Smooth muscle cell (in vitro differentiated cells): ENCODE data around the gene NFIX. TPM values are rescaled to one million over a fixed set of nuclear protein-coding genes. Genes with fewer than 3 reads are reported as not detected.

Experiments used
- DNase-seq: peaks from one replicate; lab custom pipeline; 2025; ENCODE audit not compliant: unreplicated experiment; lab: John Stamatoyannopoulos, UW
- H2AFZ ChIP-seq: fragments of 200-600 bp; sonication (generic); 2 replicates; pipeline ENCODE4 v1.6.0; 2016; ENCODE audit warnings: antibody characterized with exemption, low read depth, mild to moderate bottlenecking
- H3F3A ChIP-seq: fragments of 200-600 bp; sonication (generic); 2 replicates; pipeline ENCODE4 v1.6.0; 2017; ENCODE audit warnings: antibody characterized with exemption, low read depth
- H3K27ac ChIP-seq: fragments of 200-600 bp; sonication (generic); 2 replicates; pipeline ENCODE4 v1.5.1; 2016; ENCODE audit warnings: low read depth, mild to moderate bottlenecking
- H3K27me3 ChIP-seq: fragments of 200-600 bp; sonication (generic); 2 replicates; pipeline ENCODE4 v1.6.1; 2016; ENCODE audit warnings: low read depth, mild to moderate bottlenecking
- H3K36me3 ChIP-seq: fragments of 200-600 bp; sonication (generic); 2 replicates; pipeline ENCODE4 v1.5.1; 2016; ENCODE audit warnings: low read depth
- H3K4me1 ChIP-seq: fragments of 200-600 bp; sonication (generic); 2 replicates; pipeline ENCODE4 v1.5.1; 2016; ENCODE audit warnings: low read depth
- H3K4me2 ChIP-seq: fragments of 200-600 bp; sonication (generic); 2 replicates; pipeline ENCODE4 v1.6.0; 2016; ENCODE audit warnings: mild to moderate bottlenecking
- H3K4me3 ChIP-seq: fragments of 200-600 bp; sonication (generic); 2 replicates; pipeline ENCODE4 v1.5.1; 2016; ENCODE audit warnings: mild to moderate bottlenecking
- H3K79me2 ChIP-seq: fragments of 200-600 bp; sonication (generic); 2 replicates; pipeline ENCODE4 v1.6.0; 2016; ENCODE audit warnings: low read depth, mild to moderate bottlenecking
- H3K9ac ChIP-seq: fragments of 200-600 bp; sonication (generic); 2 replicates; pipeline ENCODE4 v1.6.0; 2016; ENCODE audit warnings: low read depth
- H3K9me3 ChIP-seq: fragments of 200-600 bp; sonication (generic); replicated peaks from 2 replicates; pipeline ENCODE4 v1.5.1; 2016; ENCODE audit warnings: low read depth
- H4K20me1 ChIP-seq: fragments of 200-600 bp; sonication (generic); 2 replicates; pipeline ENCODE4 v1.6.0; 2016; ENCODE audit warnings: low read depth
- CTCF ChIP-seq: fragments of 200-600 bp; sonication (generic); IDR thresholded peaks from 2 replicates; pipeline ENCODE4 v1.5.1; 2017; ENCODE audit warnings: borderline replicate concordance, mild to moderate bottlenecking, antibody characterized with exemption; ENCODE audit not compliant: insufficient read depth, poor library complexity, severe bottlenecking
- WGBS: methylation state at CpG from one replicate; pipeline ENCODE4 v1.1.7; 2016; ENCODE audit warnings: low lambda C conversion rate; 5-methylcytosine and 5-hydroxymethylcytosine counted together
- polyA plus RNA-seq: library from polyadenylated mRNA; unstranded; fragments of >200 nt; fragmentation: Nextera tagmentation; extraction: Ambion mirVana; gene quantifications from 2 replicates; pipeline ENCODE4 v1.2.1, GENCODE V29; 2016
- total RNA-seq: library from RNA; depleted of rRNA; stranded (reverse); fragments of >200 nt; gene quantifications from 2 replicates; pipeline ENCODE4 v1.2.3, GENCODE V29; 2014

The NFIX gene
- total and polyA plus RNA-seq, 2 experiments from 2014 or later: 1.9 to 2.3 TPM

GRCh38 chr19:13004273-13004672 lies 9.0 kb downstream of the NFIX start:
- TF ChIP-seq CTCF: no peak
- Histone ChIP-seq H3F3A (no peaks in the 10 kb centered on the region), H2AFZ (no peak overlapping the region), H3K4me1 (no peaks in the 10 kb centered on the region), H3K4me3 (no peak overlapping the region), H3K36me3 (no peaks in the 10 kb centered on the region), H3K27me3 (peaks cover 77% of the 10 kb centered on the region), H3K9me3 (no peaks in the 10 kb centered on the region), H3K9ac (no peak overlapping the region), H3K79me2 (no peaks in the 10 kb centered on the region), H3K4me2 (no peak overlapping the region), H3K27ac (no peak overlapping the region), H4K20me1 (peaks cover 44% of the 10 kb centered on the region)
- DNase-seq: no peak
- WGBS: 84% methylated on average over 7 of the region's 7 CpGs

- H3K27me3 ChIP-seq: peaks cover 81% of the 10 kb centered on the region
- H3K4me3 ChIP-seq: no peak overlapping the region
- 89% methylated on average over 4 of the region's 4 CpGs for WGBS
- H3K4me2 ChIP-seq: no peak overlapping the region
- H3K4me1 ChIP-seq: no peaks in the 10 kb centered on the region
- no peak for TF ChIP-seq CTCF
- no peak for DNase-seq
- no peaks in the 10 kb centered on the region for H3F3A ChIP-seq
- no peaks in the 10 kb centered on the region for H3K9me3 ChIP-seq
- H3K9ac ChIP-seq: no peak overlapping the region
- no peak overlapping the region for H3K27ac ChIP-seq
- no peak overlapping the region for H2AFZ ChIP-seq
- no peaks in the 10 kb centered on the region for H3K36me3 ChIP-seq
- no peaks in the 10 kb centered on the region for H3K79me2 ChIP-seq
- peaks cover 53% of the 10 kb centered on the region for H4K20me1 ChIP-seq
These were observed 10.0 kb downstream of the NFIX start for GRCh38 chr19:13005253-13005652.

- WGBS: 81% methylated on average over 12 of the region's 12 CpGs
- Histone ChIP-seq H3K79me2 (no peaks in the 10 kb centered on the region), H3K27ac (no peak overlapping the region), H3K4me2 (no peak overlapping the region), H4K20me1 (peaks cover 60% of the 10 kb centered on the region), H3K4me1 (no peaks in the 10 kb centered on the region), H2AFZ (no peak overlapping the region), H3K27me3 (peaks cover 84% of the 10 kb centered on the region), H3K9me3 (no peaks in the 10 kb centered on the region), H3K9ac (no peak overlapping the region), H3K36me3 (no peaks in the 10 kb centered on the region), H3F3A (no peaks in the 10 kb centered on the region), H3K4me3 (no peak overlapping the region)
- DNase-seq: no peak
- no peak for TF ChIP-seq CTCF
These were observed 10.6 kb downstream of the NFIX start for GRCh38 chr19:13005861-13006370.

- H3F3A ChIP-seq: no peaks in the 10 kb centered on the region
These were observed 11.4 kb downstream of the NFIX start for GRCh38 chr19:13006431-13007281.

More at GRCh38 chr19:13006431-13007281, 11.4 kb downstream of the NFIX start:
- WGBS: 81% methylated on average over 18 of the region's 28 CpGs
- no peaks in the 10 kb centered on the region for H3K79me2 ChIP-seq
- H3K9me3 ChIP-seq: no peaks in the 10 kb centered on the region
- no peak overlapping the region for H2AFZ ChIP-seq
- no peak overlapping the region for H3K4me3 ChIP-seq
- no peak overlapping the region for H3K9ac ChIP-seq
- no peaks in the 10 kb centered on the region for H3K36me3 ChIP-seq
- H4K20me1 ChIP-seq: peaks cover 67% of the 10 kb centered on the region
- no peaks in the 10 kb centered on the region for H3K4me1 ChIP-seq
- H3K27ac ChIP-seq: no peak overlapping the region
- peaks cover 91% of the 10 kb centered on the region for H3K27me3 ChIP-seq
- no peak for TF ChIP-seq CTCF
- H3K4me2 ChIP-seq: no peak overlapping the region
- no peak for DNase-seq
